Activated CD8-positive, alpha-beta memory T cell treated with anti-CD3 and anti-CD28 coated beads for 36 hours (primary cell): Measurements from ENCODE around the gene IRF3. TPM values are rescaled to one million over a fixed set of nuclear protein-coding genes. Genes with fewer than 3 reads are reported as not detected.

Source experiments
- CTCF ChIA-PET: fragments of 350-600 bp; sonication (Branson Sonifier 250); formaldehyde crosslinking; loops from one replicate; lab custom pipeline; 2021; ENCODE audit warnings: antibody characterized with exemption; lab: Charles Lee
- POLR2A ChIA-PET: fragments of 350-600 bp; sonication (Branson Sonifier 250); formaldehyde crosslinking; loops from one replicate; lab custom pipeline; 2021; ENCODE audit warnings: antibody characterized with exemption; lab: Charles Lee
- total RNA-seq, 2 experiments: library from RNA; stranded (reverse); gene quantifications; one replicate each; pipeline ENCODE4 v1.2.3, GENCODE V29; 2021

Gene IRF3
- total RNA-seq, 2 experiments from 2014 or later = 120 to 122 TPM

DNA sequence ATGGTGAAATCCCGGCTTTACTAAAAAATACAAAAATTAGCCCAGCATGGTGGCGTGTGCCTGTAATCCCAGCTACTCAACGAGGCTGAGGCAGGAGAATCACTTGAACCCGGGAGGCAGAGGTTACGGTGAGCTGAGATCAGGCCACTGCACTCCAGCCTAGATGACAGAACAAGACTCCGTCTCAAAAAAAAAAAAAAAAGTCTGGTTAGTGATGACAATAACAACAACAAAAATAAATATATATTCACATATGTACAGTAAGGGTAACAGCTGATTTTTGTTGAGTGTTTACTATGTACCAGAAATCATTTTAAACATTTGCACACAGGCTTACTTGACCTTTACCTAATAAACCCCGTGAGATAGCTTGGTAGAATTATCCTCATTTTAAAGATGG, 48.7 kb downstream of the IRF3 start:
- ChIA-PET POLR2A (interaction anchor here (0.6 to 0.7 kb wide), 2 partner anchors 18 to 118 kb away, joined by 3 to 4 read pairs; no protein-coding TSS in a partner anchor), CTCF (no interaction called here)

DNA sequence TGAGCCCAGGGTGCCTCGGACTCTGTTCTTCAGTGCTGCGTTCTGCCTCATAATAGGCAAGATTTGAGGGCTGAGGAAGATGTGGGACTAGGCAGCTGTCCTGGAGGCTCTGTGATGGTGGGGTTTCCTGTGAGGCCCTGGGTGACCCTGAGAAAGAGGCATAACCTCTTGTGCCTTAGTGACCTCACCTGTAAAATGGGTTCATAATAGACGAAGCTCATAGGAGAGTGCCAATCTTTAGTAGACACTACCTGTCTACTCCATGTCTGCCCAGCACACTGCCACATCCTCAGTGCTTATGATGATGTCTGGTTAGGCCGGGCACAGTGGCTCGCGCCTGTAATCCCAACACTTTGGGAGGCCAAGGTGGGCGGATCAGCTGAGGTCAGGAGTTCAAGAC, 49.1 kb downstream of the IRF3 start:
- CTCF ChIA-PET = no interaction called here
- POLR2A ChIA-PET = no interaction called here

DNA sequence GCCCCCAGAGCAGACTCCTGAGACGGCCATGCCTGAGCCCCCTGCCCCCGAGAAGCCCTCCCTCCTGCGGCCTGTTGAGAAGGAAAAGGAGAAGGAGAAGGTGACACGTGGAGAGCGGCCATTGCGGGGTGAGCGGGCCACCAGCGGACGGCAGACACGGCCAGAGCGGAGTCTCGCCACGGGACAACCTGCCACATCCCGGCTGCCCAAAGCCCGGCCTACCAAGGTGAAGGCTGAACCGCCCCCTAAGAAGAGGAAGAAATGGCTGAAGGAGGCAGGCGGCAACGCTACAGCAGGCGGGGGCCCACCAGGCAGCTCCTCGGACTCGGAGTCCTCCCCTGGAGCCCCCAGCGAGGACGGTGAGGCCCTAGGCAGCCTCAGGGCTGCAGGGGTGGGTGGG, 49.8 kb downstream of the IRF3 start:
- CTCF ChIA-PET = no interaction called here
- POLR2A ChIA-PET = no interaction called here

DNA sequence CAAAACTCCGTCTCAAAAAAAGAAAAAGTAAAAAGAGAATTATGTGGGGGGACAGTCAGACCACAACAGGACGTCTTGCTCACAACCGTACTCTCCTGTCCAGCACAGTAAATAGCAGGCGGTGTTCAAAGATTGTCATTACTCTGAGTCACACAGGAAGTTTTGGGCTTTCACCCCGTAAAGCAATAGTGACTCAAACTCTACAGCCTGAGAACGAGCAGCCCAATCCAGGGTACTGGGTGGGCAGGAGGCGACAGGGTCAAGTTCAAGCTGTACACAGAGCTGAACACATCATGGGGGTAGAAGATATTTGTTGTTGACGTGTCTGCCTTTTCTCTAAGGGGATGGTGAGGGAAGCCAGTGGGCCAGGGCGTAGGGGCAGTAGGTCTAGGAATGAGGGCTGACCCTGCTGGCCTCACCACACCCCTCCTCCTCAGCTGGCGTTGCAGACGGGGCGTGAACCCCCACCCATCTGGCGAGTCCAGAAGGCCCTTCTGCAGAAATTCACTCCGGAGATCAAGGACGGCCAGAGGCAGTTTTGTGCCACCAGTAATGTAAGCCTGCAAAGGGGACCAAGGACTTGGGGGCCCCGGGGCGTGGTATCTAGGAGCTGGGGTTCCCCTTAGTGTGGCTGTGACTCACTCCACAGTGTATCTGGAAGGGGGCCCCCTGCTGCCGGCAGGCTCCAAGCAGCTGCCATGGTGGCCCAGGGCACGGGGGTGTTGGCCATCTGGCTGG, 51.4 kb downstream of the IRF3 start:
- CTCF ChIA-PET = interaction anchor here (1.1 kb wide), 1 partner anchor 64 kb away, joined by 3 read pairs; no protein-coding TSS in a partner anchor

DNA sequence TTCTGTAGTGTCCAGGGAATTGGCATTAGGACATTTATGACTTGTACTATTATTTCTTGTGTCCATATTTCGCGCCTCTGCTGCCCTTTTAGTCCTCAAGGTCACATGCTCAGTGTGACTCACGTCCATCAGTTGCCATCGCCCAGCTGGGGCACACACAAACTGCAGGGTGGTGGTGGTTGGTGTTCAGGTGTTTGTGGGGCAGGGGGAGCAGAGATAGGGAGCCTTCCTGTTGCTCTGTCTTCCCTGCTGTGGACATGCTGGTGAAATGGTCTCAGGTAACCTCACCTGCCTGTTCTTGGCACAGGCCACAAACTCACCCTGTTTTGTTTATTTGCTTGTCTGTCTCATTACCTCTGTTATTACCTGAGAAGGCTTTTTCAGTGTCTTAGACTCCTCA, 52.3 kb downstream of the IRF3 start:
- CTCF ChIA-PET = interaction anchor here (0.7 kb wide), 1 partner anchor 23 kb away, joined by 3 read pairs; no protein-coding TSS in a partner anchor
- POLR2A ChIA-PET = no interaction called here

More for the DNA sequence above, 51.4 kb downstream of the IRF3 start:
- POLR2A ChIA-PET = interaction anchor here (0.6 kb wide), 1 partner anchor 27 kb away, joined by 3 read pairs; no protein-coding TSS in a partner anchor

Other genes with a start within 250 kb of the IRF3 start
- not detected for gene PTH2, start 242.4 kb downstream of the IRF3 start, total RNA-seq
- gene GFY, start 240.5 kb downstream of the IRF3 start, total RNA-seq = not detected
- not detected for gene SLC17A7, start 224.3 kb downstream of the IRF3 start, total RNA-seq
- 100 to 1,000 TPM; 152 to 154 TPM for gene PIH1D1, start 214.0 kb downstream of the IRF3 start, total RNA-seq
- 10 to 100 TPM; 38.4 to 38.5 TPM for gene ALDH16A1, start 212.6 kb downstream of the IRF3 start, total RNA-seq
- gene FLT3LG, start 191.6 kb downstream of the IRF3 start, total RNA-seq = 10 to 100 TPM; 52.2 to 55.1 TPM
- gene RPL13A, start 178.2 kb downstream of the IRF3 start, total RNA-seq = 1,000 to 10,000 TPM; 3,587 to 3,700 TPM
- 1,000 to 10,000 TPM; 2,789 to 2,826 TPM for gene RPS11, start 169.4 kb downstream of the IRF3 start, total RNA-seq
- gene FCGRT, start 153.2 kb downstream of the IRF3 start, total RNA-seq = 10 to 100 TPM; 10.3 to 12.4 TPM
- 1 to 10 TPM; 2.6 to 2.8 TPM for gene RCN3, start 137.9 kb downstream of the IRF3 start, total RNA-seq
- 10 to 100 TPM; 59.7 to 60.2 TPM for gene NOSIP, start 85.3 kb downstream of the IRF3 start, total RNA-seq
- gene PRRG2, start 84.5 kb downstream of the IRF3 start, total RNA-seq = 1 to 10 TPM; 1.1 to 1.4 TPM
- gene PRR12, start 74.7 kb downstream of the IRF3 start, total RNA-seq = 10 to 100 TPM; 22.0 to 22.3 TPM
- 1 to 10 TPM; 5.0 to 5.4 TPM for gene RRAS, start 25.7 kb downstream of the IRF3 start, total RNA-seq
- 10 to 100 TPM; 71.7 to 76.5 TPM for gene SCAF1, start 23.6 kb downstream of the IRF3 start, total RNA-seq
- 10 to 100 TPM; 72.3 to 73.6 TPM for gene BCL2L12, start 76 bp upstream of the IRF3 start, total RNA-seq
- 100 to 1,000 TPM; 538 to 559 TPM for gene PRMT1, start 11.4 kb upstream of the IRF3 start, total RNA-seq
- 1 to 10 TPM; 7.3 TPM for gene ADM5, start 23.7 kb upstream of the IRF3 start, total RNA-seq
- under 1 TPM; 0.32 to 0.61 TPM for gene CPT1C, start 25.3 kb upstream of the IRF3 start, total RNA-seq
- under 1 TPM; 0.34 to 0.70 TPM for gene TSKS, start 97.4 kb upstream of the IRF3 start, total RNA-seq
- 10 to 100 TPM; 90.3 to 91.8 TPM for gene AP2A1, start 101.1 kb upstream of the IRF3 start, total RNA-seq
- 10 to 100 TPM; 32.6 to 33.4 TPM for gene FUZ, start 147.4 kb upstream of the IRF3 start, total RNA-seq
- gene MED25, start 152.4 kb upstream of the IRF3 start, total RNA-seq = 10 to 100 TPM; 44.8 to 48.2 TPM
- 10 to 100 TPM; 90.2 to 90.9 TPM for gene PTOV1, start 185.3 kb upstream of the IRF3 start, total RNA-seq
- gene PNKP, start 201.7 kb upstream of the IRF3 start, total RNA-seq = 10 to 100 TPM; 86.7 to 93.1 TPM
- 10 to 100 TPM; 31.7 TPM for gene AKT1S1, start 211.5 kb upstream of the IRF3 start, total RNA-seq
- 10 to 100 TPM; 26.3 to 27.4 TPM for gene TBC1D17, start 211.8 kb upstream of the IRF3 start, total RNA-seq
- gene IL4I1, start 231.0 kb upstream of the IRF3 start, total RNA-seq = 10 to 100 TPM; 28.9 to 30.8 TPM